OCI-LY1 (cell line): ENCODE measurements around the gene MDGA2.

Source experiments
- H2AFZ ChIP-seq: fragments of 200-600 bp; sonication (generic), shearing (Covaris generic); 2 replicates; pipeline ENCODE4 v1.6.0; 2014; ENCODE audit warnings: antibody characterized with exemption, mild to moderate bottlenecking, low read length
- H3F3A ChIP-seq: fragments of 200-600 bp; sonication (generic), shearing (Covaris generic); 2 replicates; pipeline ENCODE4 v1.6.0; 2014; ENCODE audit warnings: mild to moderate bottlenecking, antibody characterized with exemption, low read length, moderate library complexity; ENCODE audit not compliant: insufficient read depth
- H3K27ac ChIP-seq: fragments of 200-600 bp; sonication (generic); 2 replicates; pipeline ENCODE4 v1.5.1; 2014; ENCODE audit warnings: low read length, mixed run types, mild to moderate bottlenecking, low read depth; ENCODE audit not compliant: poor library complexity, severe bottlenecking
- H3K27me3 ChIP-seq: fragments of 200-600 bp; sonication (generic); 2 replicates; pipeline ENCODE4 v1.6.0; 2014; ENCODE audit warnings: antibody characterized with exemption, mild to moderate bottlenecking, low read length, moderate library complexity; ENCODE audit not compliant: insufficient read depth
- H3K36me3 ChIP-seq: fragments of 200-600 bp; sonication (generic); 2 replicates; pipeline ENCODE4 v1.6.1; 2014; ENCODE audit warnings: mild to moderate bottlenecking, antibody characterized with exemption, low read length, moderate library complexity, mixed read lengths; ENCODE audit not compliant: insufficient read depth
- H3K4me1 ChIP-seq: fragments of 200-600 bp; sonication (generic); 2 replicates; pipeline ENCODE4 v1.5.1; 2014; ENCODE audit warnings: mild to moderate bottlenecking, low read length, moderate library complexity; ENCODE audit not compliant: insufficient read depth, severe bottlenecking
- H3K4me2 ChIP-seq: fragments of 200-600 bp; sonication (generic), shearing (Covaris generic); 2 replicates; pipeline ENCODE4 v1.6.1; 2014; ENCODE audit warnings: low read length
- H3K4me3 ChIP-seq: fragments of 200-600 bp; sonication (generic); 2 replicates; pipeline ENCODE4 v1.5.1; 2014; ENCODE audit warnings: low read length, low read depth, mild to moderate bottlenecking, mixed read lengths; ENCODE audit not compliant: poor library complexity, severe bottlenecking
- H3K79me2 ChIP-seq: fragments of 200-600 bp; shearing (Covaris generic); 2 replicates; pipeline ENCODE4 v1.6.1; 2016; ENCODE audit warnings: mixed run types, low read length, mixed read lengths; ENCODE audit not compliant: insufficient read depth
- H3K9ac ChIP-seq: fragments of 200-600 bp; sonication (generic), shearing (Covaris generic); 2 replicates; pipeline ENCODE4 v1.6.1; 2014; ENCODE audit warnings: mild to moderate bottlenecking, low read length, mixed read lengths
- H3K9me2 ChIP-seq: fragments of 200-600 bp; sonication (generic), shearing (Covaris generic); 2 replicates; pipeline ENCODE4 v1.6.1; 2014; ENCODE audit warnings: low read depth, mild to moderate bottlenecking, low read length, mixed read lengths
- H3K9me3 ChIP-seq: fragments of 200-600 bp; shearing (Covaris generic); 2 replicates; pipeline ENCODE4 v1.6.1; 2014; ENCODE audit warnings: low read length, mixed read lengths
- H4K20me1 ChIP-seq: fragments of 200-600 bp; sonication (generic), shearing (Covaris generic); 2 replicates; pipeline ENCODE4 v1.6.0; 2016; ENCODE audit warnings: mild to moderate bottlenecking, low read length; ENCODE audit not compliant: insufficient read depth
- CTCF ChIP-seq: fragments of 200-600 bp; sonication (generic), shearing (Covaris generic); IDR thresholded peaks from 2 replicates; pipeline ENCODE4 v1.5.1; 2017; ENCODE audit warnings: mild to moderate bottlenecking, antibody characterized with exemption, low read length, moderate library complexity, mixed read lengths
- EZH2 ChIP-seq: fragments of 200-600 bp; sonication (generic), shearing (Covaris generic); IDR thresholded peaks from 2 replicates; pipeline ENCODE4 v1.8.0; 2017; ENCODE audit warnings: borderline replicate concordance, mixed run types, mild to moderate bottlenecking, antibody characterized with exemption, low read length, moderate library complexity, mixed read lengths

MDGA2 gene

GRCh38 chr14:46885566-46885965, 789.8 kb downstream of the MDGA2 start:
- H3F3A ChIP-seq, result no peaks in the 10 kb centered on the region
- no peaks in the 10 kb centered on the region for H3K9me3 ChIP-seq
- no peaks in the 10 kb centered on the region for H3K27me3 ChIP-seq
- H3K27ac ChIP-seq, result no peak overlapping the region
- H4K20me1 ChIP-seq, result no peaks in the 10 kb centered on the region
- H3K4me1 ChIP-seq, result no peaks in the 10 kb centered on the region
- TF ChIP-seq CTCF (no peak), EZH2 (no peak)
- H3K9me2 ChIP-seq, result no peaks in the 10 kb centered on the region
- no peak overlapping the region for H2AFZ ChIP-seq
- H3K79me2 ChIP-seq, result no peaks in the 10 kb centered on the region
- no peak overlapping the region for H3K4me2 ChIP-seq
- H3K36me3 ChIP-seq, result no peaks in the 10 kb centered on the region
- no peak overlapping the region for H3K9ac ChIP-seq
- H3K4me3 ChIP-seq, result no peak overlapping the region

GRCh38 chr14:46861753-46862152, 813.7 kb downstream of the MDGA2 start:
- H3K4me2 ChIP-seq, result no peak overlapping the region
- H3F3A ChIP-seq, result no peaks in the 10 kb centered on the region
- no peaks in the 10 kb centered on the region for H4K20me1 ChIP-seq
- no peaks in the 10 kb centered on the region for H3K9me3 ChIP-seq
- H3K27ac ChIP-seq, result no peak overlapping the region
- H2AFZ ChIP-seq, result no peak overlapping the region
- H3K79me2 ChIP-seq, result no peaks in the 10 kb centered on the region
- no peaks in the 10 kb centered on the region for H3K36me3 ChIP-seq
- H3K9me2 ChIP-seq, result no peaks in the 10 kb centered on the region
- no peak overlapping the region for H3K4me3 ChIP-seq
- no peaks in the 10 kb centered on the region for H3K27me3 ChIP-seq
- no peaks in the 10 kb centered on the region for H3K4me1 ChIP-seq
- TF ChIP-seq CTCF, result no peak
- no peak for TF ChIP-seq EZH2
- no peak overlapping the region for H3K9ac ChIP-seq

- H3K36me3 ChIP-seq, result no peaks in the 10 kb centered on the region
- no peaks in the 10 kb centered on the region for H3K4me1 ChIP-seq
- H3K27me3 ChIP-seq, result no peaks in the 10 kb centered on the region
- TF ChIP-seq CTCF, result no peak
- TF ChIP-seq EZH2, result no peak
- H2AFZ ChIP-seq, result no peak overlapping the region
- H3K79me2 ChIP-seq, result no peaks in the 10 kb centered on the region
- no peak overlapping the region for H3K9ac ChIP-seq
- no peak overlapping the region for H3K4me3 ChIP-seq
- no peak overlapping the region for H3K27ac ChIP-seq
- H3K4me2 ChIP-seq, result no peak overlapping the region
- no peaks in the 10 kb centered on the region for H3K9me3 ChIP-seq
- H3K9me2 ChIP-seq, result no peaks in the 10 kb centered on the region
- H3F3A ChIP-seq, result no peaks in the 10 kb centered on the region
- H4K20me1 ChIP-seq, result no peaks in the 10 kb centered on the region
Measured at GRCh38 chr14:46840944-46841720, 834.3 kb downstream of the MDGA2 start.
